Measurements from ENCODE around the gene SNTG2.

SNTG2 gene

DNA sequence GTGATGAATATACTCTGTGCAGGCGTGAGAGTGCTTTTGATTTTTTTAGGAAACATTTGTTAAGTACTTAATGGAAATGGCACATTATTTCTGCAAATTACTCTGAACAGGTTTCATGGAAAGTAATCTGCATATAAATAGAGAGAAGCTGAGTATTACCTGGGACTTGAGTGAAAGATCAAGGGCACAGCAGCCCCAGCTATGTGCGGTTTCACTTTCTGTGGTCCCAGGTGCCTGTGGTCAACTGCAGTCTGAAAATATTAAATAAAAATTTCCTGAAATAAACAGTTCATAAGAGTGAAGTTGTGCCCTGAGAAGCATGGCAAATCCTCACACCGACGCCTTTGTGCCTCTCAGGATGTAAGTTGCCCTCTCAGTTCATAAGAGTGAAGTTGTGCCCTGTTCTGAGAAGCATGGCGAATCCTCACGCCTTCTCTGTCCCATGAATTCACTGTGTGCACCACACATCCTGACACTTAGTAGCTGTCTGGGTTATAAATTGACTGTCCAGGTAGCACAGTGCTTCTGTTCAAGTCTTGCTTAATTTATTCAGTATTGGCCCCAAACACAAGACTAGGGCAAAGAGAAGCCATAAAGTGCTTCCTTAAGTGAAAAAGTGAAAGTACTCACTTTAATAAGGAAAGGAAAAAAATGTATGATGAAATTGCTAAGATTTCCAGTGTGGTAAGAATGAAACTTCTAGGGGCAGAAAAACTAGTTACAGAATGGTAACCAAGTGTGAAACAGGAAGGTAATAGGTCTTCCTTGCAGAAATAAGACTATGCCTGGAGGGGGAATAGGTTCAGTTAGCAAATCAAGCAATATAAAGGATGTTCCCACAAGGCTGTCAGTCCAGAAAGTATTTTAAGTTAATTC is 4.3 kb upstream of the SNTG2 start:
- no peak for TF ChIP-seq JUND (IDR thresholded peaks at IDR 0.05; ENCODE audit: low read depth)
- no peak for DNase-seq (ENCODE audit: low read depth in 1 of 2, low spot score in 1 of 2)
- in situ Hi-C loops (cut with HindIII; ENCODE audit: low pct_unique_long_range_greater_than_20kb, low sequenced_read_pairs): no loop called here

DNA sequence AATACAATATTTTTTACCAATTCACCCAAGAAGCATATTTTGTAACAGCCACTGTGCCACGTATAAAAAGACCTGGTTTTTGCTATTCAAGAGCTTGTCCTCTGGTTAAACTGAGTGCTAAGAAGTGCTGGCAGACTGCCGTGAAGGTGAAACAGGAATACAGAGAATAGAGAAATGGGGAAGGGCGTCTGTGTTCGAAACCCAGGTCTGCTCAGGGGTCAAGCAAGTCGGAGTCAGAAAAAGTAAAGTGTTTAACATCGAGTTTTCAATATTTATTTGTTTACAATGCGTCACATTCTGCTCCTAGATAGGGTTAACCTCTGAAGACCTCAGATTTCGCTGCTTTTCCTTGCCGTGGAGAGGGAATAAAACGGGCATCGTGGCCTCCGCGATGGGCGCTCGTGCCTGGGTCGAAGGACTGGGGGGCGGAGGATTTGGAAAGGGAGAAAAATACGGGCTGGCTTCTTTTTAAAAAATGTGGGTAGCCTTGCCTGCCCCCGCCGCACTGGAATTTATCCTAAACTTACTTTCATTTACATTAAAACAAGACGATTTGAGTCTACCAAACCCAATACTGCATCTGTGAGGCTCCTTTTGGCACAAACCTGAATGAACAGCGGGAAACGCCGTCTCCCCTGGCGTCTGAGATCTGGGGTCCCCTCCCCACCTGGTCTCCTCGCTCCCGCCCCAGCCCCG is 1.1 kb upstream of the SNTG2 start:
- DNase-seq (ENCODE audit: low read depth in 1 of 2, low spot score in 1 of 2): no peak
- in situ Hi-C loops (cut with HindIII; ENCODE audit: low pct_unique_long_range_greater_than_20kb, low sequenced_read_pairs): no loop called here
- TF ChIP-seq JUND (IDR thresholded peaks at IDR 0.05; ENCODE audit: low read depth): no peak

DNA sequence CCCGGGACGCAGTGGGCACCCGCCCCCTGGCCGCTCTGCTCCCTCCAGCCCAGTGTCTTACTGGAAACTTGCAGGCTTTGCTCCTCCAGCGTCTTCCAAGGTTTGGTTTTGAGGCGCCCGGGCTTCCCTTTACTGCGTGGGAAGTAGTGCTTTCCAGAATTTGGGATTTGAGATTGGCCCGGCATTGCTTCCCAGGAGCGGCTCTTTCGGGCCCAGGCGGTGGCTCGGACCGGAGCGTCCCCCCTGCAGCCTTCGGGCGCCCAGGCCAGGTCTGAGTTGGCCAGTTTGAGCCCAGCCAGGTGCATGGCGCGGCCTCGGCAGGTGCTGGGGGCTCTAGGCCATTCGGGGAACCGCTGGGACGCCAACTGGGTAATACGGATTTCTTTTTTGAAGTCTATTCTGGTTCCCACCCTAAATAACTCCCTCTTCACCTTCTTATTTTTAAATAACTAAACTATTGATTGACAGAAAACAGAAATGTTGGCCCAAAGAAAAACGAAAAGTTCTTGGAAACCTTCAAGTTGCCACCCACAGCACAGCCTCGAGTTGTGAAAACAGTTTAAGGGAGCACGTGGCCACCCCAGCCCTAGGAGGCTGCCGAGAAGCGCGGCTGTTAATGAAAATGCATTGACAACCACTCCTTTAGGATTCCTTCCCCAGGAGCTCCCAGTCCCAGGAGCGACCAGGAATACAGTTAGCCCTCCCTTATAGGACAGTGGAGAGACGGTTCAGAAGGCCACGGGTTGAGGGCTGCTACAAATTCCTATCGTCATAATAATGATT is 766 bp downstream of the SNTG2 start:
- TF ChIP-seq JUND (IDR thresholded peaks at IDR 0.05; ENCODE audit: low read depth): no peak
- DNase-seq (ENCODE audit: low read depth in 1 of 2, low spot score in 1 of 2): no peak
- in situ Hi-C loops (cut with HindIII; ENCODE audit: low pct_unique_long_range_greater_than_20kb, low sequenced_read_pairs): no loop called here

DNA sequence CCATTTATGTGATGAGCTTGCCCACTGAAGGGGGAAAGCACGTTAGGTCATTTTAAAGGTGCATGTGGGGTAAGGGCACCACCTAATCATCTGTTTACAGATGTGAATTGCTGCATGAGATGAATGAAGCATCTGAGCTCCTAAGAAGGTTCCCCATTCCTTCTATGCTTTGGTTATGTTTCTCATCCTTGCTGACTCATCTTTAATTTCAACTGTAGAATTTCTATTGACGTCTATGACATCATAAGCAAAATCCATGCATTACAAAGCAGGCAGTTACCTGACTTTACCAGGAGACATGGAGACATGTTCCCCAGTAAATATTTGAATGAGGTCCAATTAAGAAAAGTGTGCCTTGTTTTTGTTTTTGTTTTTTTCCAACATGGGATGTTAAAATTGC is 2.8 kb downstream of the SNTG2 start:
- no peak for TF ChIP-seq JUND (IDR thresholded peaks at IDR 0.05; ENCODE audit: low read depth)
- DNase-seq (ENCODE audit: low read depth in 1 of 2, low spot score in 1 of 2): no peak
- in situ Hi-C loops (cut with HindIII; ENCODE audit: low pct_unique_long_range_greater_than_20kb, low sequenced_read_pairs): no loop called here

DNA sequence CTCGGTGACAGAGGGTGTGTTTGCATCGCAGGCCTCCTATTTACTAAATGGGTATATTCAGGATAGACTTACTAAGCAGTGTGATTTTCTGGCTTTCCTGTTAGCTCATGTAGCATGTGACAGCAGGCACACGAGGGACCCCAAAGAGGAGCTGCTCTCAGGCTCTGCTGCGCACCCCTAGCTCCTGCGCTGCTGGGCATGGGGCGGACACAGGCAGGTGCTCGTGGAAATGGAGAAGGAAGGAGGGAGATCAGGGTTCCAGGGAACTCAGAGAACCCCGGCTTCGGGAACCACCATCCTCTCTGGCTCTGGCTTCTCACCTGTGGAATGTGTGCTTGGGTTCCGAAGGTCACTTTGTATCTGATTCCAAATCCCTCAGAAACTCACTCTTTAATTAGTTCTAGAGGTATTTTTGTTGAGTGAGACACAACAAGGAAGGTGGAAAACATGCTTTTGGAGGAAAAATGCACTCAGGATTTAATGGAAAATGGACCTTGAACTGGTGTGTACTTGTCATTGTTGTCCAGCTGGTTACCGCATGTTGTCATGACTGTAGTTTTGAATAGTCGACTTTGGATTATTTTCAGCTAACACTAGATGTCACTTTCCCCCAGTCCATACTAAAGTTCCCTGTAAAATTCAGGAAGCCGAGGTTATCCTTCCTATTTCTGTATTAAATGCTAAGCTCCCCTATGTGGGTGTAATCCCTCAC is 3.5 kb downstream of the SNTG2 start:
- DNase-seq (ENCODE audit: low read depth in 1 of 2, low spot score in 1 of 2): peak; percentile 30 to 50
- TF ChIP-seq JUND (IDR thresholded peaks at IDR 0.05; ENCODE audit: low read depth): no peak
- in situ Hi-C loops (cut with HindIII; ENCODE audit: low pct_unique_long_range_greater_than_20kb, low sequenced_read_pairs): no loop called here

DNA sequence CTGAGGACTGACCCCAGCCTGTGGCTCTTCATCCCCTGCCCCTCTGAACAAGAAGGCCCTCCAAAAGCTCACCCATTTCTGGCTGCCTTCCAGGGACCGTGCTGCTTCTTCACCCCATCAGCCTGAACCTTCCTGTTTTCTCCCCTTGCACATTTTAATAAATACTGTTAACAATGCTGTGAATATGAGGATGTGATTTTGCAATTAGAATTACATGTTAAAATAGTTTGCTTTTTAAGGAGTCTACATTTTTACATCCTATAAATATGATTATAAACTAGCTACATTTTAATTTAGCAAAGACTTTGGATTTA is 4.0 kb downstream of the SNTG2 start:
- TF ChIP-seq JUND (IDR thresholded peaks at IDR 0.05; ENCODE audit: low read depth): no peak
- in situ Hi-C loops (cut with HindIII; ENCODE audit: low pct_unique_long_range_greater_than_20kb, low sequenced_read_pairs): no loop called here
- no peak for DNase-seq (ENCODE audit: low read depth in 1 of 2, low spot score in 1 of 2)

DNA sequence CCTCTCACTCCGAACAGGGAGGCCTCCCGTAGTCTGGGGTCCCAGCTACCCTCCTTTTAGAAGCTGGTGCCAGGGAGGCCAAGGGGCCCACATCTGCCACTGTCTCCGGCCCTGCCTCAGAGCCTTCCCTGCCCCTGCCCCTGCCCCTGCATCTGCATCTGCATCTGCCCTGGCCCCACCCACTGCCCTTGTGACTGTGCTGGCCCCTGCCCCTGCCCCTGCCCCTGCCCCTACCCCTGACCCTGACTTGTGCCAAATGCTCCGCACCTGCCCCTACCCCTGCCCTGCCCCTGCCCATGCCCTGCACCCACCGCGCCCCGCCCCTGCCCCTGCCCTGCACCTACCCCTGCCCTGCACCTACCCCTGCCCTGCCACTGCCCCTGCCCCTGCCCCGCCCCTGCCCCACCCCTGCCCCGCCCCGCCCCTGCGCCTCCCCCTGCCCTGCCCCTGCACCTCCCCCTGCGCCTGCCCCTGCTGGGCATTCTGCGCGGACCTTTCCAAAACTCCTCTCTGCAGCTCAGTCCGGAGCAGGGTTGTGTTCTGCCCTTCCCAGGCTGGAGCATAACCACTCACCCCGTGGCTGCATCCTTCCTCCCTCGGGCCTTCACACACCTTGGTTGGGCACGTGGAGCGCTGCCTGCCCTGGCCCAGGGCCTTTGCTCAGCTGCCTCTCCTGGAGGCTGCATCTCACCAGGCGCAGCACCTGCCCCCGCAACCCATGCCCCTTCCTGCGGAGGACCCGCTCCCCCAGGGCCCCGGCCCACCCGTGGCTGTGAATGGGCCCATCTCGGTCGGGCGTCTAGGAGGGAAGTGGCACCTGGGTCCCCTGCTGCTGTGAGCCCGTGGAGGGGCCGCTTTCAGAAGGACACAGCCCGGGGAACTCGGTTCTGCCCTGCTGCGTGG is 5.4 kb downstream of the SNTG2 start:
- in situ Hi-C loops (cut with HindIII; ENCODE audit: low pct_unique_long_range_greater_than_20kb, low sequenced_read_pairs): no loop called here
- TF ChIP-seq JUND (IDR thresholded peaks at IDR 0.05; ENCODE audit: low read depth): no peak
- no peak for DNase-seq (ENCODE audit: low read depth in 1 of 2, low spot score in 1 of 2)

DNA sequence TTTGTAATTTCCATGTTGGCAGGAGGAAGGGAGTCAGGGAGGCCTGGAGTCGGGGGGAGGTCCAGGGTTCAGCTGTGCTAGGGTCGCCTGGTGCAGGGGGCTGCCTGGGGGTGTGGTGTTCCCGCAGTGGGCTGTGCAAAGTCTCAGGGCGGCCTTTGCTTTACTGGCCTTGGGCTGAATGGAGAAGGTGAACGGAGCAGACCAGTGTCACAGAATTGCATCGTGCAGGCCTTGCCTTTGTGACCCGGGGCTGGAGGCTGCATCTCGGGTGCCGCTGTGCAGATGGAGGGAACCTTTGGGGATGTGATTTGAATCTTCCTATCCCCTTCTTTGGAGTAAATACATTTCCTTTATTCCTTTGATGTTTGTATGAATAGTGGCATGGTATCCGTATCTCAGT is 8.8 kb downstream of the SNTG2 start:
- in situ Hi-C loops (cut with HindIII; ENCODE audit: low pct_unique_long_range_greater_than_20kb, low sequenced_read_pairs): no loop called here
- no peak for DNase-seq (ENCODE audit: low read depth in 1 of 2, low spot score in 1 of 2)
- TF ChIP-seq JUND (IDR thresholded peaks at IDR 0.05; ENCODE audit: low read depth): no peak

DNA sequence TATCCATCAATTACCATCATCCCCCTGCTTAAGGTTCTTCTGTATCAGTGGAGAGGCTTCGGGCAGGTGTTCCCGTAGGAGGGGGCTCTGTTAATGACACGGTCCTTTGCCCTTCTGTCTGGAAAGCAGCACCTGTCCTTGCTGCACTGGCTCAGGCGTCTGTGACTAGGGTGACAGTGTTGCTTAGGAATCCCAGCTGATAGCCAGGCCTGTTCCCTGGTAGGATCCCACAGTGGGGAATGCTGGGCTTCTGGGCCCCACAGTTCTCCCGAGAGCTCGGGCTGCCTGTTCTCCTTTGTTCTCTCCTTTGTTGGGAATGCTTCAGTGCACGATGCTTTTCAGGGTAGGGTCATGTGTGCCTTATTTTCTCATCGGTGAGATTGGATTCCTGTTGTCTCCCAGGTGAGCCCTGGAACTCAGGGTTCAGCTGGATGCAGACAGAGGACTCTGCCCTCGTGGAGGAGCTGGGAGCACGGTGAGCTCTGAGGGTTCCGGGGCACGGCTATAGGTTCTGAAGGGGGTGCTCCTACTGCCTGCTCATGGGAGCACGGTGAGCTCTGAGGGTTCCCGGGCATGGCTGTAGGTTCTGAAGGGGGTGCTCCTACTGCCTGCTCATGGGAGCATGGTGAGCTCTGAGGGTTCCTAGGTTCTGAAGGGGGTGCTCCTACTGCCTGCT is 9.6 kb downstream of the SNTG2 start:
- no peak for DNase-seq (ENCODE audit: low read depth in 1 of 2, low spot score in 1 of 2)
- in situ Hi-C loops (cut with HindIII; ENCODE audit: low pct_unique_long_range_greater_than_20kb, low sequenced_read_pairs): no loop called here
- no peak for TF ChIP-seq JUND (IDR thresholded peaks at IDR 0.05; ENCODE audit: low read depth)

DNA sequence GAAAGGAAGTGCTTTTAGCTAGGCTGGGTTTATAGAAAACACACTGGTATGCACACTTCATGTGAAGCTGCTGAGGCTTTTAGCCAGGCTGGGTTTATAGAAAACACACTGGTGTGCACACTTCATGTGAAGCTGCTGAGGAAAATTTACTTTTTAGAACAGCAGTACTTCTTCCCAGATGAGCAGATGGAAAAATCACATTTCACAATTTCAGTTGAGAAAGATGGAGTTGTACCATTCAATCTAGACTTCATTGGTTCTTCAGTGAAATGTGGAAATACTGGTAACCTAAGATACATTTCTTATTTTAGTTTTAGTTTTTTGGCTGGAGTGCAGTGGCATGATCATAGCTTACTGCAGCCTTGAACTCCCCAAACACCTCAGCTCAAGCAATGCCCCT is 11.1 kb downstream of the SNTG2 start:
- TF ChIP-seq JUND (IDR thresholded peaks at IDR 0.05; ENCODE audit: low read depth): no peak
- DNase-seq (ENCODE audit: low read depth in 1 of 2, low spot score in 1 of 2): no peak
- in situ Hi-C loops (cut with HindIII; ENCODE audit: low pct_unique_long_range_greater_than_20kb, low sequenced_read_pairs): no loop called here

DNA sequence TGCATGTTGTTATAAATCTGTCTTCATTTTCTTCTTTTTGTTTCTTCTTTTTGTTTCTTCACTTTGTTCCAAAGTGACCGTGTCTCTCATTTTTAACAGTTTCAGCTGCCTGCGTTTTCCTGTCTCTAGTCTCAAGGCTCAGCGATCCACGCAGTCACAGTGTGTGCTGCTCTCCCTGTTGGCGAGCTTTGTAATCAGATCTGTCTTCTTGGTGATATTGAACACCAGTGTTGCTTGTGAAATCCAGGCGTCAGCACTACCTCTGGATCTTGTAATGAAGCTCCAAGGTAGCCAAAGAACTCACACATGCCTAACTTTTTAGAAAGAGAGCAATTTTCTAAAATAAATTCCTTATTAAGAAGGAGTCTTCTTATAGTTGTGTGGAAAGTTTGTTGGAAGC is 13.2 kb downstream of the SNTG2 start:
- no peak for DNase-seq (ENCODE audit: low read depth in 1 of 2, low spot score in 1 of 2)
- in situ Hi-C loops (cut with HindIII; ENCODE audit: low pct_unique_long_range_greater_than_20kb, low sequenced_read_pairs): no loop called here
- TF ChIP-seq JUND (IDR thresholded peaks at IDR 0.05; ENCODE audit: low read depth): no peak

Measured in T47D (cell line).